GM19099 (cell line): ENCODE measurements around the gene REPS2.

Experiments
- POLR2A ChIP-seq: IDR thresholded peaks from 3 replicates; pipeline ENCODE4 v1.6.1; 2011; ENCODE audit warnings: low read depth; ENCODE audit not compliant: insufficient read length; ENCODE audit errors: extremely low read depth

Gene REPS2

DNA sequence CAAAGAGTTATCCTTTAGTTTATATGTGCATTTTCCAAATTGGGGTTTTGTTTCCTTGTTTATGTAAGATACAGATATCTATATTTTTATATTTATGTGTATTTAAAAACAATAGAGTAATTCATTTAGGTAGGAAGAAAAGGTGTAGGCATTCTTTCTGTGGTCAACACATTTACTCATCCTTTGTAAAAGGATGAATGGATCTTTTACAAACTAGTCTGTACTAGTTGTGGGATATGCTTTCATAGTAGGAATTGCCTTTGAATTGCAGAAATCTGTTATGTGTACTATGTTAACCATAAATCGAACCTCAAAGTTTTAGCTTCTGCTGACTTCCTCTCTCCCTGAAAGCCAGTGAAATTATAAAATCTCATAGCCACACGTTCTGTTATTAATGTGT is 128.5 kb downstream of the REPS2 start:
- no peak for TF ChIP-seq POLR2A

DNA sequence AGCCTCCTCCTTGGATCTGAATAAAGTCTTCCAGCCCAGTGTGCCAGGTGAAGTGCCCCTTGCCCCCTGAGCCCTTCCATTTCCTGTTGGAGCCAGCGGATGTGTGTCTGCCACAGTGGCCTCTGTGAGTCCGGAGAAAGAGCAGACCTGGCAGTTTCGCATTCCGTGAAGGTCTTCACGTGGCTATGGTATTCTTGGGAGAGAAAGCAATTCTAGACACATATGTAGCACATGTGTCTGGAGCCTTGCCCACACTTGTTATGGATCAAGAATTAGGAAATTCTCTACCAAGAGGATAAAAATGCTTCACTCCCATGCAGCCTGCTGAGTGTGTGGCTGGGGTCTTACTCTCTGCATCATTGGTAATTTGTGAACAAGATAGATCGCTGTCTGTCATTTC is 130.9 kb downstream of the REPS2 start:
- no peak for TF ChIP-seq POLR2A

GRCh38 chrX:17078031-17078720 is 131.7 kb downstream of the REPS2 start:
- TF ChIP-seq POLR2A, result no peak

GRCh38 chrX:17081511-17081910 is 135.1 kb downstream of the REPS2 start:
- TF ChIP-seq POLR2A, result no peak

DNA sequence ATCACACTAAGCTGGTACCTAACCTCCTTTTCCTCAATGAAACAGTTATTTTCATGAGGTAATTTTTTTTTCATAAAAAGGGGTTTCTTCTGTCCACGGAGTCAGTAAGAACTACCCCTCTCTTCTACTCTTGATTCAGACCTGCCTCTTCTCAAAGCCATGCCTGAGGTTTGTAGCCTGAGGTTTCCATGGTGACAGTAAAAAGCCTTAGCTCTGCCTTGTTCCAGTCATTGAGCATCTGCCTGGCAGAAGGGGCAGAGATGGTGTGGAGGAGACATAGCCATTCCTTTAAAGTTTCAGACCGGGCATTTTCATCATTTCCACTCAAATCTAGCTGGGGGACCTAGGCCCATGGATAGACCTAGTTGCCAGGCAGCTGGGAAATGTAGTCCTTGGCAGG is 135.5 kb downstream of the REPS2 start:
- no peak for TF ChIP-seq POLR2A

GRCh38 chrX:17082831-17083230 is 136.4 kb downstream of the REPS2 start:
- no peak for TF ChIP-seq POLR2A

DNA sequence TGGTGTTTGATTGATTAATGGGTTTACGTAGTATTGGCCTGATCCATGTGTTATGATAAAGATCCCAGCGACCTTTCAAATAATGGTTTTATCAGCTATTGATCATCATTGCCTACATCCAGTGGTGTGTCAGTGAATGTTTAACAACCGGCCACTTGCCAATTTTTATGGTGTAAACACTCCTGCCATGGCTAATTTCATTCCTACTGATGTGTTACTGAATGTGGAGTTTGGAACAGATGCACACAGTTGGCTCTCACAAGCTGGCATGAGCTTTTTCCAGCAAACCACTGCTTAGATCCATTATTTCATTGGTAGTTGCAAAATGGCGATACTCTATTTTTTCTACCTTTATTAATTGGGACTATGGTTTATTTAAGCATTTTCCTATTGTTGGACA is 139.9 kb downstream of the REPS2 start:
- TF ChIP-seq POLR2A, result no peak

GRCh38 chrX:17095161-17095560 is 148.7 kb downstream of the REPS2 start:
- TF ChIP-seq POLR2A, result no peak

- no peak for TF ChIP-seq POLR2A
Measured at GRCh38 chrX:17098516-17099247, 152.2 kb downstream of the REPS2 start.

- no peak for TF ChIP-seq POLR2A
Measured at GRCh38 chrX:17104433-17104832, 158.0 kb downstream of the REPS2 start.

- no peak for TF ChIP-seq POLR2A
Measured at GRCh38 chrX:17120816-17121215, 174.4 kb downstream of the REPS2 start.

DNA sequence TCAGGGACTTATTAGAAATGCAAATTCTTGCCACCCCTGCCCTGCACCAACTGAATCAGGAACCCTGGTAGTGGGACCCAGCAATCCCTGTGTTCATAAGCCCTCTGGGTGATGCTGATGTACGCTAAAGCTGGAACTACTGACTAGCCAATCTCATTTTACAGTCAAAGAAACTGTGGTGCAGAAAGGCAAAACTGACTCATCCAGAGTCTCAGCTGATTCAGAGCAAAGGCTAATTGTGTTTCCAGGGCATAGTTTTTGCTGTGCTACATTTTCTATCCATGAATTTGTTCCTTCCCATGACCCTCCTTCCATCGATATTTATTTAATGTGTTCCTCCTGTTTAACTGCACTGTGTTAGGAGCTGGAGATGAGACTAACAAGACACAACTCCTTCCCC is 207.5 kb downstream of the REPS2 start:
- no peak for TF ChIP-seq POLR2A

- no peak for TF ChIP-seq POLR2A
Measured at GRCh38 chrX:17160975-17161374, 214.5 kb downstream of the REPS2 start.

DNA sequence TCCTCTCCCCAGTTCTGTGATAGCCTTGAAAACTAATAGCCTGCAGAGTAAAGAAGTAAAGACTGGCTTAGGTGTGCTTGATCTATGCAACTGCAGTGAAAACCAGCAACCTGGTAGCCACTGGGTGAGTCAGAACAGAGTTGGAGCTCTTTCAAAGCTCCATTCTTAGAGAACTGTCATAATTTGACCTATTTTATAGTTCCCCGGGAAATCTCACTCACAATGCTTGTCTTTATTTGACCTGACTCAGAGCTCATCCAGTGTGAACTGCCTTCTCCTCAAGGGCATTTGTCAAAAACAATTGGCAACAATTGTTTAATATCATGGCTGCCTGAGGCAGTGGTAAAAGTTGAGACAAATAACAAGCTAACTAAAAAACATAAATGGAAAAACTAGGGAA is 215.5 kb downstream of the REPS2 start:
- TF ChIP-seq POLR2A, result no peak

- TF ChIP-seq POLR2A, result no peak
Measured at GRCh38 chrX:17164079-17164478, 217.6 kb downstream of the REPS2 start.

- TF ChIP-seq POLR2A, result no peak
Measured at GRCh38 chrX:17164941-17165340, 218.5 kb downstream of the REPS2 start.
